ENCODE measurements around the gene ISM2.

DNA sequence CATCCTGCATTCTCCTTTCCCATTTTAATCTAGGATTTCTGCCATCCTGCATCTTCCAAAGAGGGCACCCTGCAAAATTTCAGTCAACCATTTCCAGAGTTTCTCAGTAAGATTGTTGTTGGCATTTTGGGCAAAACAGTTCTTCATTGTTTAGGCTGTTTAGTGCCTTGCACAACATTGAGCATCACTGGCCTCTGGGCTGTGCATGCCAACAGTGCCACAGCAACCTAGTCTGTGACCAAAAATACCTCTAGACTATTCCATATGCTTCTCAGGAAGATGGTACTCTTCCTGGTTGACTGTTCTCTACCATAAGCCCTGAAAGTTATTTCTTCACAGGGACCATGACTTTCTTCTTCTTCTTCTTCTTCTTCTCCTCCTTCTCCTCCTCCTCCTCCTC, 32.5 kb upstream of the ISM2 start:
- TF ChIP-seq POLR2AphosphoS5 (IDR thresholded peaks at IDR 0.05) = no peak
- TF ChIP-seq, protein P1, sequence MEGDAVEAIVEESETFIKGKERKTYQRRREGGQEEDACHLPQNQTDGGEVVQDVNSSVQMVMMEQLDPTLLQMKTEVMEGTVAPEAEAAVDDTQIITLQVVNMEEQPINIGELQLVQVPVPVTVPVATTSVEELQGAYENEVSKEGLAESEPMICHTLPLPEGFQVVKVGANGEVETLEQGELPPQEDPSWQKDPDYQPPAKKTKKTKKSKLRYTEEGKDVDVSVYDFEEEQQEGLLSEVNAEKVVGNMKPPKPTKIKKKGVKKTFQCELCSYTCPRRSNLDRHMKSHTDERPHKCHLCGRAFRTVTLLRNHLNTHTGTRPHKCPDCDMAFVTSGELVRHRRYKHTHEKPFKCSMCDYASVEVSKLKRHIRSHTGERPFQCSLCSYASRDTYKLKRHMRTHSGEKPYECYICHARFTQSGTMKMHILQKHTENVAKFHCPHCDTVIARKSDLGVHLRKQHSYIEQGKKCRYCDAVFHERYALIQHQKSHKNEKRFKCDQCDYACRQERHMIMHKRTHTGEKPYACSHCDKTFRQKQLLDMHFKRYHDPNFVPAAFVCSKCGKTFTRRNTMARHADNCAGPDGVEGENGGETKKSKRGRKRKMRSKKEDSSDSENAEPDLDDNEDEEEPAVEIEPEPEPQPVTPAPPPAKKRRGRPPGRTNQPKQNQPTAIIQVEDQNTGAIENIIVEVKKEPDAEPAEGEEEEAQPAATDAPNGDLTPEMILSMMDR (IDR thresholded peaks at IDR 0.05) = no peak
- TF ChIP-seq EP300 (IDR thresholded peaks at IDR 0.05) = no peak
- TF ChIP-seq POLR2A (IDR thresholded peaks at IDR 0.05) = no peak
